B cell (primary cell): Measurements from ENCODE around the gene DKK1. TPM values are rescaled to one million over a fixed set of nuclear protein-coding genes. Genes with fewer than 3 reads are reported as not detected.
"Not testable (repeated sequence)": the region's sequence is repeated elsewhere in the genome, so short reads cannot be mapped to it uniquely, and the experiment has no call there.

ENCODE experiments used
- ATAC-seq: fragments of 200-7000 bp; cut with Tn5 transposase; one replicate; pipeline ENCODE4 v1.10.0; 2021; ENCODE audit warnings: low read depth, mild to moderate bottlenecking, moderate number of reproducible peaks, moderate library complexity
- CTCF ChIA-PET: fragments of 350-600 bp; sonication (Branson Sonifier 250); formaldehyde crosslinking; loops from one replicate; lab custom pipeline; 2021; ENCODE audit warnings: antibody characterized with exemption, inconsistent platforms; lab: Charles Lee
- POLR2A ChIA-PET: fragments of 350-600 bp; sonication (Branson Sonifier 250); formaldehyde crosslinking; loops from one replicate; lab custom pipeline; 2021; ENCODE audit warnings: antibody characterized with exemption; lab: Charles Lee
- DNase-seq: peaks from one replicate; pipeline ENCODE4 v3.0.0; 2013
- H2AFZ ChIP-seq: 2 replicates; pipeline ENCODE4 v1.6.1; 2012; ENCODE audit warnings: mild to moderate bottlenecking, low read depth, low read length; ENCODE audit not compliant: insufficient read depth, poor library complexity, severe bottlenecking
- H3K27ac ChIP-seq, 2 donors: 1 replicate in 1 of 2; 2 replicates in 1 of 2; pipeline ENCODE4 v1.5.1; 2012 to 2013; ENCODE audit warnings: low read length in 2 of 2, mild to moderate bottlenecking in 2 of 2, moderate library complexity in 1 of 2
- H3K27me3 ChIP-seq, 4 experiments: fragments of 200-600 bp in 1 of 4; sonication (generic) in 1 of 4; replicated peaks in 1 of 4; 1 replicate in 2 of 4; 2 replicates in 2 of 4; pipeline versions ENCODE4 v1.6.1 to v1.7.0; 2013 to 2016; ENCODE audit warnings: low read length in 3 of 4, mild to moderate bottlenecking in 2 of 4, mixed read lengths in 1 of 4, moderate library complexity in 1 of 4; ENCODE audit not compliant: insufficient read depth in 4 of 4, control insufficient read depth in 3 of 4; ENCODE audit errors: control extremely low read depth in 1 of 4
- H3K36me3 ChIP-seq, 2 experiments: replicated peaks in 1 of 2; 1 replicate in 1 of 2; 2 replicates in 1 of 2; pipeline versions ENCODE4 v1.6.1 to v1.7.1; 2013; ENCODE audit warnings: low read length in 1 of 2; ENCODE audit not compliant: insufficient read depth in 2 of 2, control insufficient read depth in 1 of 2; ENCODE audit errors: control extremely low read depth in 1 of 2, extremely low read depth in 1 of 2
- H3K4me1 ChIP-seq, 2 donors: fragments of 200-600 bp in 1 of 2; sonication (generic) in 1 of 2; 1 replicate in 1 of 2; 2 replicates in 1 of 2; pipeline versions ENCODE4 v1.5.1 to v1.6.1; 2013 to 2017; ENCODE audit warnings: low read length in 2 of 2; ENCODE audit not compliant: control insufficient read depth in 2 of 2, insufficient read depth in 2 of 2
- H3K4me2 ChIP-seq: replicated peaks from 2 replicates; pipeline ENCODE3; 2012; ENCODE audit warnings: mild to moderate bottlenecking, low read depth, low read length; ENCODE audit not compliant: poor library complexity, severe bottlenecking
- H3K4me3 ChIP-seq, 5 experiments: fragments of 200-600 bp in 1 of 5; sonication (generic) in 1 of 5; 1 replicate in 3 of 5; 2 replicates in 2 of 5; pipeline versions ENCODE4 v1.5.1 to v1.7.0; 2011 to 2016; ENCODE audit warnings: low read length in 4 of 5, mild to moderate bottlenecking in 4 of 5, low read depth in 2 of 5, control low read depth in 1 of 5, moderate library complexity in 1 of 5; ENCODE audit not compliant: insufficient read depth in 1 of 5; ENCODE audit errors: control extremely low read depth in 1 of 5, extremely low read depth in 1 of 5
- H3K79me2 ChIP-seq: fragments of 200-600 bp; sonication (generic); one replicate; pipeline ENCODE4 v1.6.0; 2016; ENCODE audit warnings: low read length; ENCODE audit not compliant: control insufficient read depth, insufficient read depth
- H3K9ac ChIP-seq: fragments of 200-600 bp; sonication (generic); 2 replicates; pipeline ENCODE4 v1.6.1; 2017; ENCODE audit warnings: mild to moderate bottlenecking, low read length, moderate library complexity
- H3K9me3 ChIP-seq, 3 donors: one replicate each; pipeline versions ENCODE4 v1.6.1 to v1.7.1; 2013; ENCODE audit warnings: low read length in 2 of 3; ENCODE audit not compliant: control insufficient read depth in 2 of 3, insufficient read depth in 1 of 3; ENCODE audit errors: control extremely low read depth in 1 of 3
- H4K20me1 ChIP-seq: 2 replicates; pipeline ENCODE4 v1.6.0; 2012; ENCODE audit warnings: mild to moderate bottlenecking, low read length; ENCODE audit not compliant: insufficient read depth, control insufficient read depth, poor library complexity, severe bottlenecking
- H3K27ac Mint-ChIP-seq: one replicate; pipeline ENCODE4 v1.8.0; 2021; ENCODE audit warnings: mixed read lengths
- H3K27me3 Mint-ChIP-seq: one replicate; pipeline ENCODE4 v1.8.0; 2021; ENCODE audit warnings: mixed read lengths
- H3K4me1 Mint-ChIP-seq: one replicate; pipeline ENCODE4 v1.8.0; 2021; ENCODE audit warnings: mixed read lengths
- H3K4me3 Mint-ChIP-seq: one replicate; pipeline ENCODE4 v1.8.0; 2021; ENCODE audit warnings: mixed read lengths
- H3K9me3 Mint-ChIP-seq: one replicate; pipeline ENCODE4 v1.8.0; 2022; ENCODE audit warnings: mixed read lengths; ENCODE audit not compliant: insufficient read depth
- CTCF ChIP-seq: fragments of 200-600 bp; IDR thresholded peaks from one replicate; pipeline ENCODE4 v1.8.0; 2022; ENCODE audit warnings: antibody characterized with exemption, mild to moderate bottlenecking
- EZH2 ChIP-seq: IDR thresholded peaks from 2 replicates; pipeline ENCODE4 v1.6.1; 2012; ENCODE audit warnings: borderline replicate concordance, low read depth, mild to moderate bottlenecking, moderate library complexity, low read length; ENCODE audit not compliant: insufficient read depth, poor library complexity, severe bottlenecking
- WGBS: methylation state at CpG from one replicate; pipeline ENCODE4 v1.1.5; 2013; ENCODE audit warnings: missing lambda C conversion rate; ENCODE audit not compliant: insufficient coverage; 5-methylcytosine and 5-hydroxymethylcytosine counted together
- intact Hi-C: fragments of 100-400 bp; cut with micrococcal nuclease; formaldehyde crosslinking; loops from one replicate; pipeline ENCODE4 v1.10.0; 2022
- polyA plus RNA-seq: library from polyadenylated mRNA; depleted of rRNA; stranded (reverse); fragments of >200 nt; gene quantifications from 2 replicates; pipeline ENCODE4 v1.2.3, GENCODE V29; 2012
- total RNA-seq, 2 donors: library from RNA; stranded (reverse); fragments of 120-200 nt in 1 of 2; gene quantifications; 1 replicate in 1 of 2; 2 replicates in 1 of 2; pipeline versions ENCODE4 v1.2.3 to v1.2.4, GENCODE V29; 2013 to 2022

Gene DKK1
- total and polyA plus RNA-seq, 2 donors (not counting 1 experiment from before 2014, with no cell fraction given) = not detected

GRCh38 chr10:52359441-52359840, 45.4 kb downstream of the DKK1 start:
- DNase-seq (no peak), ATAC-seq (no peak)
- Histone ChIP-seq H3K27ac (no peak overlapping the region), H3K27me3 (no peaks in the 10 kb centered on the region), H3K9me3 (no peaks in the 10 kb centered on the region), H3K9ac (no peak overlapping the region), H3K4me2 (no peak overlapping the region), H3K79me2 (no peaks in the 10 kb centered on the region), H4K20me1 (no peaks in the 10 kb centered on the region), H3K4me1 (no peaks in the 10 kb centered on the region), H3K4me3 (no peak overlapping the region), H2AFZ (no peak overlapping the region), H3K36me3 (no peaks in the 10 kb centered on the region)
- POLR2A ChIA-PET = no interaction called here
- H3K27ac Mint-ChIP-seq = no peak overlapping the region
- H3K4me3 Mint-ChIP-seq = no peak overlapping the region
- H3K9me3 Mint-ChIP-seq = peaks cover 3% of the 10 kb centered on the region
- intact Hi-C loops = no loop called here
- TF ChIP-seq EZH2 = no peak
- TF ChIP-seq CTCF = no peak
- WGBS = no CpG with 5 or more reads among the region's 1 CpG
- H3K27me3 Mint-ChIP-seq = no peaks in the 10 kb centered on the region
- CTCF ChIA-PET = no interaction called here
- H3K4me1 Mint-ChIP-seq = no peaks in the 10 kb centered on the region

DNA sequence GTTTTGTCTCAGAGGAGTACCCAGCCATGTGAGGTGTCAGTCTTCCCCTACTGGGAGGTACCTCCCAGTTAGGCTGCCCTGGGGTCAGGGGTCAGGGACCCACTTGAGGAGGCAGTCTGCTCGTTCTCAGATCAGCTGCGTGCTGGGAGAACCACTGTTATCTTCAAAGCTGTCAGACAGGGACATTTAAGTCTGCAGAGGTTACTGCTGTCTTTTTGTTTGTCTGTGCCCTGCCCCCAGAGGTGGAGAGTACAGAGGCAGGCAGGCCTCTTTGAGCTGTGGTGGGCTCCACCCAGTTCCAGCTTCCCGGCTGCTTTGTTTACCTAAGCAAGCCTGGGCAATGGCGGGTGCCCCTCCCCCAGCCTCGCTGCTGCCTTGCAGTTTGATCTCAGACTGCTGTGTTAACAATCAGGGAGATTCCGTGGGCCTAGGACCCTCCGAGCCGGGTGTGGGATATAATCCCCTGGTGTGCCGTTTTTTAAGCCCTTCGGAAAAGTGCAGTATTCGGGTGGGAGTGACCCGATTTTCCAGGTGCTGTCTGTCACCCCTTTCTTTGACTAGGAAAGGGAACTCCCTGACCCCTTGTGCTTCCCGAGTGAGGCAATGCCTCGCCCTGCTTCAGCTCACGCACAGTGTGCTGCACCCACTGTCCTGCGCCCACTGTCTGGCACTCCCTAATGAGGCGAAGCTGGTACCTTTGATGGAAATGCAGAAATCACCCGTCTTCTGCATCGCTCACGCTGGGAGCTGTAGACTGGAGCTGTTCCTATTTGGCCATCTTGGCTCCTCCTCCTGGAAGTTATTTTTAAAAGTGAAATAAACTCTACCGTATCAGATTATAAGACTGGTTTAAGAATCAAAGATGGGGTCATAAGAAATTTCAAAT, 51.7 kb downstream of the DKK1 start:
- H3K79me2 ChIP-seq, intact Hi-C loops, H3K9ac ChIP-seq, H3K27me3 ChIP-seq, H3K4me2 ChIP-seq, H3K27me3 Mint-ChIP-seq, H2AFZ ChIP-seq, H3K27ac Mint-ChIP-seq, DNase-seq, H3K4me3 ChIP-seq, H4K20me1 ChIP-seq, POLR2A ChIA-PET, CTCF ChIA-PET, H3K4me3 Mint-ChIP-seq, H3K9me3 Mint-ChIP-seq, H3K9me3 ChIP-seq, ATAC-seq, H3K4me1 Mint-ChIP-seq, H3K36me3 ChIP-seq, H3K4me1 ChIP-seq, H3K27ac ChIP-seq: not testable (repeated sequence)
- WGBS = 94% methylated on average over 7 of the region's 21 CpGs
